MM.1S (cell line): ENCODE data around the gene ATP13A3.

ENCODE experiments used
- DNase-seq: peaks from one replicate; pipeline ENCODE4 v3.0.0-alpha.2; 2015
- H2AFZ ChIP-seq: fragments of 300-600 bp; sonication (generic); 2 replicates; pipeline ENCODE4 v1.6.0; 2016; ENCODE audit warnings: antibody characterized with exemption, low read length
- H3F3A ChIP-seq: fragments of 300-600 bp; sonication (generic); 2 replicates; pipeline ENCODE4 v1.6.1; 2016; ENCODE audit warnings: mild to moderate bottlenecking, antibody characterized with exemption, low read length, moderate library complexity, mixed read lengths; ENCODE audit not compliant: insufficient read depth
- H3K27ac ChIP-seq: fragments of 300-600 bp; sonication (generic); 2 replicates; pipeline ENCODE4 v1.5.1; 2016; ENCODE audit warnings: mild to moderate bottlenecking, low read length
- H3K27me3 ChIP-seq: fragments of 300-600 bp; sonication (generic); replicated peaks from 2 replicates; pipeline ENCODE4 v1.6.0; 2016; ENCODE audit warnings: low read length; ENCODE audit not compliant: insufficient read depth
- H3K36me3 ChIP-seq: fragments of 300-600 bp; sonication (generic); replicated peaks from 2 replicates; pipeline ENCODE4 v1.6.1; 2016; ENCODE audit warnings: mild to moderate bottlenecking, low read length, mixed read lengths; ENCODE audit not compliant: insufficient read depth
- H3K4me1 ChIP-seq: fragments of 300-600 bp; sonication (generic); 2 replicates; pipeline ENCODE4 v1.6.1; 2016; ENCODE audit warnings: low read length, mixed read lengths
- H3K4me2 ChIP-seq: fragments of 300-600 bp; sonication (generic); 2 replicates; pipeline ENCODE4 v1.6.0; 2016; ENCODE audit warnings: low read depth, low read length
- H3K4me3 ChIP-seq: fragments of 300-600 bp; sonication (generic); 2 replicates; pipeline ENCODE4 v1.5.1; 2016; ENCODE audit warnings: low read length, mixed read lengths
- H3K79me2 ChIP-seq: fragments of 300-600 bp; sonication (generic); 2 replicates; pipeline ENCODE4 v1.6.1; 2016; ENCODE audit warnings: mixed run types, low read length, mixed read lengths
- H3K9ac ChIP-seq: fragments of 300-600 bp; sonication (generic); 2 replicates; pipeline ENCODE4 v1.6.1; 2016; ENCODE audit warnings: low read length, mixed read lengths
- H3K9me2 ChIP-seq: fragments of 300-600 bp; sonication (generic); replicated peaks from 2 replicates; pipeline ENCODE4 v1.6.1; 2016; ENCODE audit warnings: mild to moderate bottlenecking, low read length, mixed read lengths; ENCODE audit not compliant: insufficient read depth
- H3K9me3 ChIP-seq: fragments of 300-600 bp; sonication (generic); replicated peaks from 2 replicates; pipeline ENCODE4 v1.6.1; 2016; ENCODE audit warnings: mild to moderate bottlenecking, low read length, mixed read lengths; ENCODE audit not compliant: insufficient read depth
- H4K20me1 ChIP-seq: fragments of 300-600 bp; sonication (generic); 2 replicates; pipeline ENCODE4 v1.6.1; 2016; ENCODE audit warnings: mild to moderate bottlenecking, low read length, moderate library complexity, mixed read lengths; ENCODE audit not compliant: insufficient read depth
- CTCF ChIP-seq: fragments of 300-600 bp; sonication (generic); IDR thresholded peaks from 2 replicates; pipeline ENCODE4 v1.5.1; 2016; ENCODE audit warnings: antibody characterized with exemption, low read length, mixed read lengths
- EZH2 ChIP-seq: fragments of 300-600 bp; sonication (generic); optimal IDR thresholded peaks from 2 replicates; pipeline ENCODE3; 2017; ENCODE audit warnings: low read depth, mild to moderate bottlenecking, antibody characterized with exemption, low read length, mixed read lengths
- EZH2phosphoT487 ChIP-seq: fragments of 300-600 bp; sonication (generic); IDR thresholded peaks from 2 replicates; pipeline ENCODE4 v1.6.1; 2018; ENCODE audit warnings: antibody characterized with exemption, low read length

Gene ATP13A3

GRCh38 chr3:194508491-194509453, 22.0 kb upstream of the ATP13A3 start:
- Histone ChIP-seq H3K4me1 (peaks cover 6% of the 10 kb centered on the region; the same call in 1 of the 2 replicates), H3K4me2 (no peak overlapping the region), H3K27ac (no peak overlapping the region), H3K9me3 (no peaks in the 10 kb centered on the region), H2AFZ (no peak overlapping the region), H3K9me2 (no peaks in the 10 kb centered on the region), H3K27me3 (no peaks in the 10 kb centered on the region), H4K20me1 (no peaks in the 10 kb centered on the region), H3K9ac (no peak overlapping the region), H3F3A (no peaks in the 10 kb centered on the region), H3K4me3 (no peak overlapping the region), H3K79me2 (no peaks in the 10 kb centered on the region), H3K36me3 (no peaks in the 10 kb centered on the region)
- no peak for DNase-seq
- TF ChIP-seq CTCF (no peak), EZH2phosphoT487 (no peak), EZH2 (no peak)

GRCh38 chr3:194507571-194507970, 20.8 kb upstream of the ATP13A3 start:
- TF ChIP-seq EZH2phosphoT487 (no peak), EZH2 (no peak), CTCF (no peak)
- no peak overlapping the region for H3K9ac ChIP-seq
- H3K9me3 ChIP-seq = no peaks in the 10 kb centered on the region
- no peaks in the 10 kb centered on the region for H3K27me3 ChIP-seq
- H3K4me3 ChIP-seq = no peak overlapping the region
- H3K36me3 ChIP-seq = no peaks in the 10 kb centered on the region
- H3K79me2 ChIP-seq = no peaks in the 10 kb centered on the region
- H3K4me1 ChIP-seq = no peaks in the 10 kb centered on the region
- no peak overlapping the region for H3K27ac ChIP-seq
- no peaks in the 10 kb centered on the region for H4K20me1 ChIP-seq
- H3K9me2 ChIP-seq = no peaks in the 10 kb centered on the region
- H3F3A ChIP-seq = no peaks in the 10 kb centered on the region
- H3K4me2 ChIP-seq = no peak overlapping the region
- no peak overlapping the region for H2AFZ ChIP-seq
- no peak for DNase-seq

- Histone ChIP-seq H3F3A (no peaks in the 10 kb centered on the region), H4K20me1 (no peaks in the 10 kb centered on the region), H2AFZ (no peak overlapping the region), H3K9ac (no peak overlapping the region), H3K4me2 (no peak overlapping the region), H3K4me1 (no peaks in the 10 kb centered on the region), H3K27me3 (no peaks in the 10 kb centered on the region), H3K36me3 (no peaks in the 10 kb centered on the region), H3K9me3 (no peaks in the 10 kb centered on the region), H3K9me2 (no peaks in the 10 kb centered on the region), H3K27ac (no peak overlapping the region), H3K4me3 (no peak overlapping the region), H3K79me2 (no peaks in the 10 kb centered on the region)
- no peak for TF ChIP-seq EZH2phosphoT487
- no peak for TF ChIP-seq CTCF
- TF ChIP-seq EZH2 = no peak
- no peak for DNase-seq
Measured at GRCh38 chr3:194505791-194506415, 19.1 kb upstream of the ATP13A3 start.
